ENCODE data around the gene DDX31. TPM values are rescaled to one million over a fixed set of nuclear protein-coding genes. Genes with fewer than 3 reads are reported as not detected.

DDX31 gene
- total RNA-seq, 1 experiment from 2014 or later = 25.8 TPM

GRCh38 chr9:132547052-132547431 is 122.7 kb downstream of the DDX31 start:
- H4K20me1 ChIP-seq (ENCODE audit: insufficient read depth) = no peaks in the 10 kb centered on the region
- H3K4me2 ChIP-seq (ENCODE audit: low read length) = no peak overlapping the region; the same call in 1 of the 2 replicates
- H3K9ac ChIP-seq (ENCODE audit: low read length) = no peak overlapping the region
- no peak overlapping the region for H2AFZ ChIP-seq (ENCODE audit: low read depth, low read length, poor library complexity, severe bottlenecking)
- TF ChIP-seq JUND (IDR thresholded peaks at IDR 0.05) (no peak), EZH2phosphoT487 (IDR thresholded peaks at IDR 0.05; ENCODE audit: borderline replicate concordance) (no peak), SIN3A (IDR thresholded peaks at IDR 0.05; ENCODE audit: low read depth) (no peak), CEBPB (IDR thresholded peaks at IDR 0.05; ENCODE audit: low read depth) (no peak), FOSL1 (IDR thresholded peaks at IDR 0.05; ENCODE audit: low read depth) (no peak), POLR2AphosphoS5 (IDR thresholded peaks at IDR 0.05; ENCODE audit: low read depth, low read length) (no peak)
- TF ChIP-seq, protein P1, sequence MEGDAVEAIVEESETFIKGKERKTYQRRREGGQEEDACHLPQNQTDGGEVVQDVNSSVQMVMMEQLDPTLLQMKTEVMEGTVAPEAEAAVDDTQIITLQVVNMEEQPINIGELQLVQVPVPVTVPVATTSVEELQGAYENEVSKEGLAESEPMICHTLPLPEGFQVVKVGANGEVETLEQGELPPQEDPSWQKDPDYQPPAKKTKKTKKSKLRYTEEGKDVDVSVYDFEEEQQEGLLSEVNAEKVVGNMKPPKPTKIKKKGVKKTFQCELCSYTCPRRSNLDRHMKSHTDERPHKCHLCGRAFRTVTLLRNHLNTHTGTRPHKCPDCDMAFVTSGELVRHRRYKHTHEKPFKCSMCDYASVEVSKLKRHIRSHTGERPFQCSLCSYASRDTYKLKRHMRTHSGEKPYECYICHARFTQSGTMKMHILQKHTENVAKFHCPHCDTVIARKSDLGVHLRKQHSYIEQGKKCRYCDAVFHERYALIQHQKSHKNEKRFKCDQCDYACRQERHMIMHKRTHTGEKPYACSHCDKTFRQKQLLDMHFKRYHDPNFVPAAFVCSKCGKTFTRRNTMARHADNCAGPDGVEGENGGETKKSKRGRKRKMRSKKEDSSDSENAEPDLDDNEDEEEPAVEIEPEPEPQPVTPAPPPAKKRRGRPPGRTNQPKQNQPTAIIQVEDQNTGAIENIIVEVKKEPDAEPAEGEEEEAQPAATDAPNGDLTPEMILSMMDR (IDR thresholded peaks at IDR 0.05 in 2 of 3, conservative IDR thresholded peaks at IDR 0.05 in 1 of 3; ENCODE audit: borderline replicate concordance in 1 of 3, insufficient read depth in 1 of 3, low read depth in 2 of 3, low read length in 2 of 3) = no peak; a peak in 1 of 6 replicates
- ChIA-PET RAD21 (ENCODE audit: low non-redundant PET in 1 of 2, low total read pairs in 2 of 2, uncharacterized antibody in 2 of 2, unreplicated experiment in 2 of 2) (no interaction called here), CTCF (no interaction called here), POLR2A (no interaction called here)
- no peaks in the 10 kb centered on the region for H3K27me3 ChIP-seq (ENCODE audit: insufficient read depth, low read length)
- H3K9me2 ChIP-seq (ENCODE audit: insufficient read depth) = no peaks in the 10 kb centered on the region
- intact Hi-C loops (cut with micrococcal nuclease) = no loop called here
- no peaks in the 10 kb centered on the region for H3K36me3 ChIP-seq (ENCODE audit: control insufficient read depth in 1 of 2, insufficient read depth in 2 of 2, low read length in 2 of 2)
- no peak for DNase-seq (ENCODE audit: low read depth, low spot score)
- H3K4me3 ChIP-seq (replicated peaks in 1 of 2; ENCODE audit: low read depth in 1 of 2, low read length in 2 of 2) = no peak overlapping the region
- H3K27ac ChIP-seq (ENCODE audit: low read depth, low read length) = no peak overlapping the region
- peaks cover 4 to 27% of the 10 kb centered on the region in 2 experiments; a peak in 3 of 4 replicates for H3K4me1 ChIP-seq (ENCODE audit: control insufficient read depth in 1 of 2, insufficient read depth in 2 of 2, low read length in 2 of 2)
- no peaks in the 10 kb centered on the region for H3K9me3 ChIP-seq (ENCODE audit: control insufficient read depth in 1 of 2, insufficient read depth in 1 of 2, low read depth in 1 of 2, low read length in 2 of 2)
- H3K79me2 ChIP-seq (ENCODE audit: insufficient read depth, low read length) = no peaks in the 10 kb centered on the region
- 0 out of 2 replicates have a peak, but pooled peaks have one; percentile 7 for ATAC-seq
- no TSS peak for BruUV-seq (replicated peaks)
